Suprapubic skin (tissue), 3 donors: Measurements from ENCODE around the gene TRIM60.

Source experiments
- POLR2AphosphoS5 ChIP-seq, 3 donors: sonication (generic); formaldehyde crosslinking; IDR thresholded peaks; one replicate each; pipeline ENCODE4 v1.6.1; 2017; ENCODE audit warnings: antibody characterized with exemption in 3 of 3
- TF ChIP-seq, protein P1 (sequence below), 2 donors: fragments of 200-600 bp in 1 of 2; fragments of 450-650 bp in 1 of 2; sonication (generic) in 1 of 2; IDR thresholded peaks; one replicate each; pipeline ENCODE4 v1.5.1; 2016 to 2019; ENCODE audit warnings: antibody characterized with exemption in 2 of 2, mild to moderate bottlenecking in 1 of 2, moderate library complexity in 1 of 2

DNA sequence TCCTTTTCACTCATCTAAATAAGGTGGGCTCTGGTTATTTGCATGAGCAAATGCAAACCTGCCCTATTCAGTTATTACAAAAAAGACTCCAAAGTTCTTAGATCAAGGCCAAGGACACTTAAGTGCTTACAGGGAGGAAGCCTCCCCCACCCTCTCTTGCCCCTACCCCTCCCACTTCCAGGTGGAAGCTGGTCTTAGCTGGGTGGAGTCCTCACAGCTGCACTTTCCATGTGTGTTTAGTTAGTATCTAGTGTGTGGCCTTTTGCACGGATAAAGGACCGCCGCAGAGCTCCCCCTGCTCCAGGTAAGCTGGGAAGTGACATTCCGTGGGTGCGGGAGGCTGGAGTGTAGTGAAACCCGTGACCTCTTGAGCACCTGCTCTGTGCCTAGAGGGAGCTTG lies 21.8 kb downstream of the TRIM60 start, which contains the start of gene TRIM75:
- TF ChIP-seq, protein P1, sequence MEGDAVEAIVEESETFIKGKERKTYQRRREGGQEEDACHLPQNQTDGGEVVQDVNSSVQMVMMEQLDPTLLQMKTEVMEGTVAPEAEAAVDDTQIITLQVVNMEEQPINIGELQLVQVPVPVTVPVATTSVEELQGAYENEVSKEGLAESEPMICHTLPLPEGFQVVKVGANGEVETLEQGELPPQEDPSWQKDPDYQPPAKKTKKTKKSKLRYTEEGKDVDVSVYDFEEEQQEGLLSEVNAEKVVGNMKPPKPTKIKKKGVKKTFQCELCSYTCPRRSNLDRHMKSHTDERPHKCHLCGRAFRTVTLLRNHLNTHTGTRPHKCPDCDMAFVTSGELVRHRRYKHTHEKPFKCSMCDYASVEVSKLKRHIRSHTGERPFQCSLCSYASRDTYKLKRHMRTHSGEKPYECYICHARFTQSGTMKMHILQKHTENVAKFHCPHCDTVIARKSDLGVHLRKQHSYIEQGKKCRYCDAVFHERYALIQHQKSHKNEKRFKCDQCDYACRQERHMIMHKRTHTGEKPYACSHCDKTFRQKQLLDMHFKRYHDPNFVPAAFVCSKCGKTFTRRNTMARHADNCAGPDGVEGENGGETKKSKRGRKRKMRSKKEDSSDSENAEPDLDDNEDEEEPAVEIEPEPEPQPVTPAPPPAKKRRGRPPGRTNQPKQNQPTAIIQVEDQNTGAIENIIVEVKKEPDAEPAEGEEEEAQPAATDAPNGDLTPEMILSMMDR (IDR thresholded peaks at IDR 0.05) = no peak
- no peak for TF ChIP-seq POLR2AphosphoS5 (IDR thresholded peaks at IDR 0.05)
